ENCODE data around the gene P4HA2. TPM values are rescaled to one million over a fixed set of nuclear protein-coding genes. Genes with fewer than 3 reads are reported as not detected.

Gene P4HA2
- polyA plus RNA-seq, 3 donors from 2014 or later: 0.91 TPM; not detected in 1

DNA sequence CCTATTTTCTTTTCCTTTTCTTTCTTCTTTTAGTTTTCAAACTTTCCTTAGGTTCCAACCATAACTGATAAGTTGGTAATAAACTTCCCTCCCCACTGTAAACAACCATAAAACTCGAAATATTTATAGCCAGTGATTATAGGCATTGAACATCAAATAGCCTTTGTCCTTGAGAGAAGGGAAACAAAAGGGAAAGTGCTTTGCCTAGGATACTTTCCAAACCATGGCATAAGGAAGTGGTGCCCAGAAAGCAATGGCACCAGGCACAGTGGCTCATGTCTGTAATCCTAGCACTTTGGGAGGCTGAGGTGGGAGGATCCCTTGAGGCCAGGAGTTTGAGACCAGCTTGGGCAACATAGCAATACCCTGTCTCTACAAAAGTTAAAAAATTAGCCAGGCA lies 17.9 kb upstream of the P4HA2 start:
- Mint-ChIP-seq H3K4me1 (no peaks in the 10 kb centered on the region), H3K36me3 (peaks cover 8 to 16% (median 13%) of the 10 kb centered on the region in 3 donors), H3K27me3 (ENCODE audit: low read depth in 3 of 3) (peaks cover 0 to 10% (median 9%) of the 10 kb centered on the region in 3 donors), H3K27ac (no peak overlapping the region), H3K4me3 (no peak overlapping the region), H3K9me3 (peaks cover 11 to 37% (median 23%) of the 10 kb centered on the region in 6 donors)
- no peak for DNase-seq

DNA sequence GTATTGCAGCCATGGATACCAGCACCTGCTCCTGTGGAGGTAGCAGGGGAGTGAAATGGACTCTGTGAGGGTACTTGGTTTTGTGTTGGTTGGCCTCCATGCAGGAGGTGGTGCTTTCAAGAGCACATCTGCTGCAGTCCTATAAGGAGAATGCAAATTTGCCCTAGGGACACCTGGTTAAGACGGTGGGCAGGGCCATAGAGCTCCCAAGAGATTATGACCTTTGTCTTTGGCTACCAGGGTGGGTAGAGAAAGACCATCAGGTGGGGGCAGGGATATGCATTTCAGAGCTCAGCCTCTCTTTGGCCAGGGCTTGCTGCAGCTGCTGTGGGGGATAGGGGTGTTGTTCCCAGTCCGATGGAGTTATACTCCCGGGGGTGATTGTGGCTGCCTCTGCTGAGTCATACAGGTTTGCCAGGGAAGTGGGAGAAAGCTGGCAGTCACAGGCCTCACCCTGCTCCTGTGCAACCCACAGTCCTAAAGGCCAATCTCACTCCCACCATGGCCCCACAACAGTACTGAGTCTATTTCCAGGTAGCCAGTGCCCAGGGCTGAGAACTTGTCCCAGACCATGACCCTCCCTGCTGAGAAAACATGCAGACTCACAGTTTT lies 15.8 kb upstream of the P4HA2 start:
- no peak for DNase-seq
- H3K9me3 Mint-ChIP-seq: peaks cover 11 to 37% (median 23%) of the 10 kb centered on the region in 6 donors
- peaks cover 0 to 13% (median 10%) of the 10 kb centered on the region in 3 donors for H3K27me3 Mint-ChIP-seq (ENCODE audit: low read depth in 3 of 3)
- H3K4me1 Mint-ChIP-seq: no peaks in the 10 kb centered on the region
- H3K36me3 Mint-ChIP-seq: peaks cover 8 to 16% (median 13%) of the 10 kb centered on the region in 3 donors
- no peak overlapping the region for H3K4me3 Mint-ChIP-seq
- H3K27ac Mint-ChIP-seq: no peak overlapping the region

DNA sequence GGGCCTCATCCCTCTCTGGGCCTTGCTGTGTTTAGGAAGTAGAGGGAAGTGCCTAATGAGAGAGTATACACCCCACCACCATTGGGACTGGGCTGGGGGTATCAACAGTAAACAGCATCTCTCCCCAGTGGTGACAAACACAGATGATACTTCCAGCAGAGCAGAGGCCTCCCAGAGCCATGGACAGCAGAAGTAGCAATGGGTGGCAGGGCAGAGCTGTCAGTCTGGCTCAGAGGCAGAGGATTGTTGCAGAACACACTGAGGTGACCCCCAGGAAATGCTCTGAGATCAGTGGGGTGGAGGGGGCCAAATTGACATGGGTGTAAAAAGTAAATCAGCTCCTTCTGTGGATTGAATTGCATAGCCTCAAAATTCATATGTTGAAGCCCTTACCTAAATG lies 12.1 kb upstream of the P4HA2 start:
- no peak overlapping the region for H3K27ac Mint-ChIP-seq
- H3K9me3 Mint-ChIP-seq: peaks cover 1 to 12% (median 7%) of the 10 kb centered on the region in 6 donors
- H3K27me3 Mint-ChIP-seq (ENCODE audit: low read depth in 3 of 3): peaks cover 1 to 9% (median 2%) of the 10 kb centered on the region in 3 donors
- H3K4me3 Mint-ChIP-seq: no peak overlapping the region
- no peak for DNase-seq
- H3K36me3 Mint-ChIP-seq: peaks cover 5 to 6% (median 5%) of the 10 kb centered on the region in 3 donors
- H3K4me1 Mint-ChIP-seq: no peaks in the 10 kb centered on the region

DNA sequence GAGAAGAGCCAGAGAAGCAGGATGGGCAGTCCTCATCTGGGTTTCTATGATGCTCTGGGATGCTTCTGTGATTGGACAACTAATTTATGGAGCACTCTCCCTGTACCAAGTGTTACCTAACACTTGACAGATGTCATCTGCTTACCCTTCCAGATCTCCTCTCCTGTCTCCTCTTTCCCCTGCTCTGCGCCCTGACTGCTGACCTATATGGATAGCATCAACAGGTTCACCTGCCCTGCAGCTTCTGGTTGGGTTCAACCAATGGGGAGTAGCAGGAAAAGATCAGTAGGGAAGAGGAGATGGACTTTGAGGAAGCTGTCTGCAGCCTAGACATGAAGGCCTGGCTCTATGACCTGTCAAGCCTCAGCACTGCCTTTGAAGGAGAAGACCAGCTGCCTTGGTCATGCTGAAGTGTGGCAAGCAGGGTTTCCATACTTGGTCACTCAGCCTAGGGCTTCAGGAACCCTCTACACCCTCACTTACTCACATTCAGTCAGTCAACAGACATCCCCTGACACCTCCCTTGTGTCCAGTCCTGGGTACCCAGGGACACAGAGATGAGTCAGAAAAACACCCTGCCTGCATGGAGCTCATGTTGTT lies 11.3 kb upstream of the P4HA2 start:
- no peak for DNase-seq
- Mint-ChIP-seq H3K4me1 (no peaks in the 10 kb centered on the region), H3K9me3 (peaks cover 0 to 5% (median 4%) of the 10 kb centered on the region in 6 donors), H3K27ac (no peak overlapping the region), H3K27me3 (ENCODE audit: low read depth in 3 of 3) (peaks cover 1 to 9% (median 2%) of the 10 kb centered on the region in 3 donors), H3K36me3 (peaks cover 0 to under 1% (median 0%) of the 10 kb centered on the region in 3 donors), H3K4me3 (no peak overlapping the region)

DNA sequence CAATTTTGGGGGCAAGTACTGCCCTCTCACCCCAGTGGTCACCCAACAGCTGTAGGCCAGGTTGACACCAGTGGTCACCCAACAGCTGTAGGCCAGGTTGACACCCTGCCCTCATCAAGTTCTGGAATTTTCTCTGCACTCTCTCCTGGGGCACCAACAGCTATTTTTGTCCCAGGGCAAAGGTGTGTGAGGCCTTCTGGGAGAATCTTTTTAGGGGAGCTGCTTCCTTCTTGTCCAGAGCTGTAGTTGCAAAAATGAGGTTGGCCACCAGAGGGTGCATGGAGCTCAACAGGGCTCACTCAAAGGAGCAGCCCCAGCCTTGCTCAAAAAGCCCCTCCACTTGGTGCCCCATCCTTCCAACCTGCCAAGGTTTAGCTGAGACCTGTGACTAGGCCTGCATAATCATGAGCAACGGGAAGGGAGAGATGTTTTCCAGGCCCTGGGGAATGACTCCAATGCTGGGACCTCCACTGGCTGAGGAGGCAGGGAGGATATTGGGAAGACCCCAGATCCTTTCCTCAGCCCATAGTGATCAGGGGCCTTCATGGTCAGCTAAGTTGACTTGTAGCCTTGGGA lies 10.6 kb upstream of the P4HA2 start:
- H3K9me3 Mint-ChIP-seq: peaks cover 0 to 3% (median 0%) of the 10 kb centered on the region in 6 donors
- DNase-seq: peak; percentile 36 to 55 (median 39)
- no peaks in the 10 kb centered on the region for H3K4me1 Mint-ChIP-seq
- no peak overlapping the region for H3K27ac Mint-ChIP-seq
- H3K27me3 Mint-ChIP-seq (ENCODE audit: low read depth in 3 of 3): peaks cover 1 to 9% (median 2%) of the 10 kb centered on the region in 3 donors
- H3K36me3 Mint-ChIP-seq: no peaks in the 10 kb centered on the region
- H3K4me3 Mint-ChIP-seq: no peak overlapping the region

DNA sequence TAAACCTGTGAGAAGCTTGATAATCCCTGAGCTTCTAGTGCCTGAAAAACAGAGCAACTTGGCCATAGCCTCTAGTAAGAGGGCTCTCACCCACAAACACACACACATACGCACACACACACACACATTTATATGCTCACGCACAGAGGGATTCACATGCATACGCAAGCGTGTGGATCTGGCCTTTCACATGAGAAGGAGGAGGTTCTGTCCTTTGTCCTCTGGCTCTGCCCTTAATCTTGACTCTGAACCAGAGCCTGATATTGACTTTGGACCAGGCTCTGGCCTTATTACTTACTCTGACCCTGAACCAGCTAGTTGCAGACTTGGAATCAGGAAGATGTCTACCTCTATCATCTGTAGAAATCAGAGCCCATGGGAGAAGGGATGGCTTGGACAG lies 10.0 kb upstream of the P4HA2 start:
- no peak for DNase-seq
- Mint-ChIP-seq H3K36me3 (no peaks in the 10 kb centered on the region), H3K4me3 (no peak overlapping the region), H3K27ac (no peak overlapping the region), H3K27me3 (ENCODE audit: low read depth in 3 of 3) (peaks cover 1 to 10% (median 2%) of the 10 kb centered on the region in 3 donors), H3K4me1 (no peaks in the 10 kb centered on the region), H3K9me3 (no peaks in the 10 kb centered on the region)

DNA sequence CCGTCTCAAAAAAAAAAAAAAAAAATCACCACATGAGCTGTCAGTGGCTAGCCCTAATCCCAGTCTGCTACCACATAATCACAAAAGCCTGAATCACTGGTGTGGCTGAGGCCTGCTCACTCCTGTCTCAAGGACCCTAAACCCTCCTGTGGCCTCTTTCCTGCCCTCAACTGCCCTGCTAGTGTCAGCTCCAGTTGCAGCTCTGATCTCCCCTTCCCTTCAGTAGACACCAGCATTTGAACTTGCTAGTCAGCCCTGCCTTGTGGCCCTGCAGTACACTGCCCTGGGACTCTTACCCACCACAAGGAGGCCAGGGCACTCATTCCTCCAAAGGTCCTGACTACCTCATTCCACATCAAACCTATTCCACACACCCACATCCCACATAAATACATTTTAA lies 9.5 kb upstream of the P4HA2 start:
- Mint-ChIP-seq H3K4me1 (no peaks in the 10 kb centered on the region), H3K27ac (no peak overlapping the region), H3K9me3 (no peaks in the 10 kb centered on the region), H3K27me3 (ENCODE audit: low read depth in 3 of 3) (peaks cover 1 to 11% (median 2%) of the 10 kb centered on the region in 3 donors), H3K4me3 (no peak overlapping the region), H3K36me3 (no peaks in the 10 kb centered on the region)
- no peak for DNase-seq

DNA sequence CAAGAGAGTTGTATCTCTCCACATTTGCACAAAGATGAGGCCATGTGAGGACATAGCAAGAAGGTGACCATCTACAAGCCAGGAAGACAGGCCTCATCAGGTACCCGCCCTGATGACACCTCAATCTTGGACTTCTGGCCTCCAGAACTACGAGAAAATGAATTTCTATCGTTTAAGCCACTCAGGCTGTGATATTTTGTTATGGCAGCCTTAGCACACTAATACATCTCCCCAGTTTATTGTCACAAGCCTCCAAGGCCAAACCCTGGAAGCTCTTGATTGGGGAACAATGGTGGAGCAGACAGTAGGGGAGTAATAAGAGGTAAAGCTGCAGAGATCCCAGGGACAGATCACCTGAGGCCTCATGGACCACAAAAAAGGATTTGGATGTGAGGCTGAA lies 7.7 kb upstream of the P4HA2 start:
- H3K36me3 Mint-ChIP-seq: no peaks in the 10 kb centered on the region
- H3K4me1 Mint-ChIP-seq: peaks cover 5 to 11% of the 10 kb centered on the region in 2 donors
- no peak for DNase-seq
- no peak overlapping the region for H3K4me3 Mint-ChIP-seq
- peaks cover 4 to 10% (median 4%) of the 10 kb centered on the region in 3 donors for H3K27me3 Mint-ChIP-seq (ENCODE audit: low read depth in 3 of 3)
- no peaks in the 10 kb centered on the region for H3K9me3 Mint-ChIP-seq
- H3K27ac Mint-ChIP-seq: no peak overlapping the region

DNA sequence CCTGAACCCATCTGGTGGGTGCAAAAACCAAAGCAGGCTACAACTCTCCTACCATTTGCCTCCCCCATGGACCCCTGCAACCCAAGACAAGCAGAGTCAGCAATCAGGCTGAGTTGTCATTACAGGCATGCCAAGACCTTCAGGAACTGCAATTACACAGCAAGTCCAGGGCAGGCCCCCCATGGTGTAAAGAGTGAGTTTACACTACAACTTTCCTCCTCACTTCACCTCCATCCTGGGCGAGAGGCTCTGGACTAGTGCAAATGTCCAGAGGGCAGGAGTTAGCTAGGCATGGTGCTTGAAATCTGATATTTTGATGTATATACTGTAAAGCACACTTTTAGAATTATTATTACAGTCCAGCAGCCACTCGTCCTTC lies 7.0 kb upstream of the P4HA2 start:
- Mint-ChIP-seq H3K27me3 (ENCODE audit: low read depth in 3 of 3) (peaks cover 4 to 10% (median 4%) of the 10 kb centered on the region in 3 donors), H3K4me3 (no peak overlapping the region), H3K9me3 (no peaks in the 10 kb centered on the region), H3K4me1 (peaks cover 10 to 16% of the 10 kb centered on the region in 2 donors), H3K27ac (no peak overlapping the region), H3K36me3 (no peaks in the 10 kb centered on the region)
- no peak for DNase-seq

DNA sequence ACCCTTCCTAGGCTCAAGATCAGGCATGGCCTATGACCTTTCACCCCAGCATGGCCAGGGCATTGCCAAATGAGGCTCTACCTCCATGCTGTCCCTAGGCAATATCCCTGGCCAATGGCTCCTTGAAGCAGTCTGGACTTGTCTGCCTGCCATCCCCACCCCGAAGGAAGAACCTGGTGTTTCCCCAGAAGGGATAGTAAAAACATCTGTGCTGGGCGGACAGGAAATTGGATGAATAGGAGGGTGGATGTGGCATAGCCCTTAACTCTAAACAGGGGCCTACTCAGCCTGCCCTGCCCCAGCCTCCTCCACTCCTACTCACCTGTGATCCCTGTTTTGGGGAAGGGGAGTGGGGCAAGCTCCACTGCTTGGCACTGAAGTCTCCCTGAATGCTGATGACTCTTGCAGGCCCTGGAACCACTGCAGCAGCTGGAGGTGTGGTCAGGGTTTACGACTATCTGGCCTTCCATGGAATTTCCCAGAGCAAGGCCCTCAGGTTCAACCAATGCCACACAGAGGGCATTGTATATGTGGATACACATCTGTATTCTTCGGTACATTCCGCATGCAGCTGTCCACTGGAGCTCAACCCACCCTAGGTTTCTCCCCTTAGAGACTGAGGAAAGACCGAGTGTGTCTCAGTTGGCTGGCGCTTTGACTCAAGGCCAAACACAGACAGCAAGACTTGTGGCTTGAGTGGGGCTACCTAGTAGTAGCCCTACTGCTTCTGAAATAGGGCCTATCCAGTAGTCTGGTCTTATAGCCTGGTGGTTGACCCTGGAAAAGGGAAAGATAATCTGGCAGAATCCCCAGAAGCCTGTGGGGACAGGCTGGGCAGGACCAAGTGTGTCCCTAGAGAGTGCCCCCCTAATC lies 6.4 kb upstream of the P4HA2 start:
- no peaks in the 10 kb centered on the region for H3K9me3 Mint-ChIP-seq

DNA sequence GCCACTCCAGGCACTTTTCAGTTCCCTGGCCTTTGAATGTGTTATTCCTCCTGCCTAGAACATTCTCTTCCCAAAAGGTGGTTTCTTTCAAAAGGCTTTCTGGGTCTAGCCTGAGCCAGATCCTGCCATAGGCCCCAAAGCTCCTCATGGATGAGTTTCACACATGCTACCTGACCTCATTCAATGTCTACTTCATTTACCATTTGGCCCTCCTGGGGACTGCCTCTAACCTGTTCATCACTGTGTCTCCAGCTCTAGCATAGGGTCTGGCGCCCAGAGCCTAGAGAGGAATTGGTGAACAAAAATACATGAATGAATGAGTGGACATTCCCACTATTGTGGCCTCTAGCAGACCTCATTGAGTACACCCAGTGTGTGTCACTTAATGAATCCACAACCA lies 5.4 kb upstream of the P4HA2 start:
- Mint-ChIP-seq H3K36me3 (no peaks in the 10 kb centered on the region), H3K27me3 (ENCODE audit: low read depth in 3 of 3) (peaks cover 8 to 9% (median 8%) of the 10 kb centered on the region in 3 donors), H3K9me3 (no peaks in the 10 kb centered on the region), H3K27ac (no peak overlapping the region), H3K4me3 (no peak overlapping the region), H3K4me1 (peaks cover 14 to 22% of the 10 kb centered on the region in 2 donors)
- DNase-seq: no peak

More for the DNA sequence above, 6.4 kb upstream of the P4HA2 start:
- Mint-ChIP-seq H3K4me1 (peaks cover 12 to 22% of the 10 kb centered on the region in 2 donors), H3K36me3 (no peaks in the 10 kb centered on the region), H3K4me3 (no peak overlapping the region), H3K27me3 (ENCODE audit: low read depth in 3 of 3) (peaks cover 4 to 7% (median 7%) of the 10 kb centered on the region in 3 donors), H3K27ac (no peak overlapping the region)
- no peak for DNase-seq

DNA sequence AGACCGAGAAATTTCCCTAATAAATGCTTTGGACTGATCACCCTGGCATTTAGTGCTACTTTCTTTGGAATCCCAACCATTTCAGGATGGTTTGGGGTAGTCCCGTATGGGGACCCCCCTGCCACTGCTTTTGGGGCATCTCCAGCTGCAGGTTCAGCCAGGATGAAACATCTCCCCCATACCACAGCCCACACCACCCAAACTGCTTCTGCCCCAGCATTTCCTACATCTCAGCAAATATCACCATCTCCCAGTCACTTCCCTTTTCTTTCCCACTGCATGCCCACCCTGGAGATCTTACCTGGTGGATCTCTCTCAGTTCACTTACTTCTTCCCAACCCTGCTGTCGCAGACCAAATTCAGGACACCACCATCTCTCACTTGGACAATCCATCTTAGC lies 4.8 kb upstream of the P4HA2 start:
- H3K27ac Mint-ChIP-seq: no peak overlapping the region
- H3K36me3 Mint-ChIP-seq: no peaks in the 10 kb centered on the region
- no peak overlapping the region for H3K4me3 Mint-ChIP-seq
- peaks cover 8 to 9% (median 8%) of the 10 kb centered on the region in 3 donors for H3K27me3 Mint-ChIP-seq (ENCODE audit: low read depth in 3 of 3)
- peaks cover 14 to 22% of the 10 kb centered on the region in 2 donors for H3K4me1 Mint-ChIP-seq
- DNase-seq: no peak
- H3K9me3 Mint-ChIP-seq: no peaks in the 10 kb centered on the region

DNA sequence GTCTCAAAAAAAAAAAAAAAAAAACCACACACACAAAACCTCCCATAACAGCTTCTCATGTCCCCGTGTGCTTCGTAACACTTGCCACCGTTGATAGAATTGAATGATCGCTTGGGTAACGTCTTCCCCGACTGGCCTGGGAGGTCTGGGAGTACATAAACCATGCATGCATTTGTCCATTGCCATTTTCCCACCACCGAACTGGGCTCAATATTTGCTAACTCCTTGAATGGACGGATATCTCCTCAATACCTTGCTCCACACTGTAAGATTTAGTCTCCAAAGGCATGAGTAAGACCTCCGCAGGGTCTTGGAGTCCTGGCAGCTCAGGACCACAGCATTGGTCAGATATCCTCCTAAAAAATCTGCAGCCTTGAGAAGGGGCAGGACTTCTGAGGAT lies 3.2 kb upstream of the P4HA2 start:
- peaks cover 6 to 7% (median 6%) of the 10 kb centered on the region in 3 donors for H3K27me3 Mint-ChIP-seq (ENCODE audit: low read depth in 3 of 3)

More for the DNA sequence above, 3.2 kb upstream of the P4HA2 start:
- peak overlapping the region in 2 of 5 donors; percentile 7 to 35 for H3K4me3 Mint-ChIP-seq
- no peaks in the 10 kb centered on the region for H3K36me3 Mint-ChIP-seq
- H3K4me1 Mint-ChIP-seq: peaks cover 14 to 22% of the 10 kb centered on the region in 2 donors
- no peak overlapping the region for H3K27ac Mint-ChIP-seq
- H3K9me3 Mint-ChIP-seq: no peaks in the 10 kb centered on the region
- DNase-seq: no peak

Measured in immature natural killer cell (primary cell).